ENCODE measurements around the gene DIRAS1.
"Not testable (repeated sequence)": the region's sequence is repeated elsewhere in the genome, so short reads cannot be mapped to it uniquely, and the experiment has no call there.

DIRAS1 gene

DNA sequence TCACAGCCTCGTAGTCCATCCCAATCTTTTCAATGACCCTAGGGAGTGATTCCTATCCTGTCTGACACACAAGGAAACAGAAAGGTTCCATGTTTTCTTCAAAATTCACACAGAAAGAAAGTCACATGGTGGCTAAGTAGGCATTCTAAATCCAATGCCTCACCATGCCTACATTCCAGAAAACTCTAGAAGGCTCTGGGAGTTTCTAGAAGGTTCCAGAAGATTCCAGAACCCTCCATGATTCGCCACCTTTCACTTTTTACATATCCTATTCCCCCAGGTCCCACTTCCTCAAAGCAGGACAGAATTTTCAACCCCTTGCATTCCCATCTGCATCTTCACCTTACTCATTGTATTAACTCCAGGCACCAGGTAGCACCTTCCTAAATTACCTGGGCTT is 41.7 kb downstream of the DIRAS1 start:
- H3K9me3 ChIP-seq (ENCODE audit: insufficient read depth, low read length), result no peaks in the 10 kb centered on the region
- no peaks in the 10 kb centered on the region for H4K20me1 ChIP-seq (ENCODE audit: low read depth, low read length)
- no peaks in the 10 kb centered on the region for H3K79me2 ChIP-seq (ENCODE audit: insufficient read depth, low read length)
- H3K9me2 ChIP-seq (replicated peaks; ENCODE audit: insufficient read depth, low read length), result no peaks in the 10 kb centered on the region
- no peak overlapping the region for H3K9ac ChIP-seq (ENCODE audit: low read length)
- no peaks in the 10 kb centered on the region for H3K27me3 ChIP-seq (ENCODE audit: low read length)
- H3K4me2 ChIP-seq (ENCODE audit: low read depth, low read length, poor library complexity, severe bottlenecking), result no peak overlapping the region
- no peaks in the 10 kb centered on the region; the same call in 1 of the 2 replicates for H3F3A ChIP-seq (ENCODE audit: insufficient read depth)
- TF ChIP-seq EZH2phosphoT487 (conservative IDR thresholded peaks at IDR 0.05; ENCODE audit: low read length) (no peak), CTCF (IDR thresholded peaks at IDR 0.05; ENCODE audit: insufficient read depth, low read length, poor library complexity, severe bottlenecking) (no peak)
- no peak overlapping the region for H3K27ac ChIP-seq (ENCODE audit: low read depth, low read length)
- H3K36me3 ChIP-seq (ENCODE audit: low read length), result no peaks in the 10 kb centered on the region
- no peak overlapping the region for H2AFZ ChIP-seq (ENCODE audit: low read depth, low read length, severe bottlenecking)
- H3K4me3 ChIP-seq (ENCODE audit: insufficient read depth, low read length, poor library complexity, severe bottlenecking), result no peak overlapping the region

- not testable (repeated sequence) for H3K36me3 ChIP-seq (ENCODE audit: low read length); H3K9me2 ChIP-seq (replicated peaks; ENCODE audit: insufficient read depth, low read length); H3K9ac ChIP-seq (ENCODE audit: low read length); H4K20me1 ChIP-seq (ENCODE audit: low read depth, low read length); H3F3A ChIP-seq (ENCODE audit: insufficient read depth); H3K4me3 ChIP-seq (ENCODE audit: insufficient read depth, low read length, poor library complexity, severe bottlenecking); H3K9me3 ChIP-seq (ENCODE audit: insufficient read depth, low read length); H2AFZ ChIP-seq (ENCODE audit: low read depth, low read length, severe bottlenecking); H3K79me2 ChIP-seq (ENCODE audit: insufficient read depth, low read length); H3K4me2 ChIP-seq (ENCODE audit: low read depth, low read length, poor library complexity, severe bottlenecking); H3K27me3 ChIP-seq (ENCODE audit: low read length); H3K27ac ChIP-seq (ENCODE audit: low read depth, low read length)
Measured at GRCh38 chr19:2678948-2679347, 42.2 kb downstream of the DIRAS1 start.

GRCh38 chr19:2678044-2678671 is 43.0 kb downstream of the DIRAS1 start:
- no peak overlapping the region for H3K9ac ChIP-seq (ENCODE audit: low read length)
- H3K27ac ChIP-seq (ENCODE audit: low read depth, low read length), result no peak overlapping the region
- no peak overlapping the region for H3K4me3 ChIP-seq (ENCODE audit: insufficient read depth, low read length, poor library complexity, severe bottlenecking)
- H2AFZ ChIP-seq (ENCODE audit: low read depth, low read length, severe bottlenecking), result no peak overlapping the region
- H3K9me3 ChIP-seq (ENCODE audit: insufficient read depth, low read length), result no peaks in the 10 kb centered on the region
- no peaks in the 10 kb centered on the region for H3K36me3 ChIP-seq (ENCODE audit: low read length)
- no peaks in the 10 kb centered on the region for H3K9me2 ChIP-seq (replicated peaks; ENCODE audit: insufficient read depth, low read length)
- no peaks in the 10 kb centered on the region for H3K79me2 ChIP-seq (ENCODE audit: insufficient read depth, low read length)
- H3F3A ChIP-seq (ENCODE audit: insufficient read depth), result no peaks in the 10 kb centered on the region; the same call in 1 of the 2 replicates
- TF ChIP-seq EZH2phosphoT487 (conservative IDR thresholded peaks at IDR 0.05; ENCODE audit: low read length), result no peak
- TF ChIP-seq CTCF (IDR thresholded peaks at IDR 0.05; ENCODE audit: insufficient read depth, low read length, poor library complexity, severe bottlenecking), result no peak
- H4K20me1 ChIP-seq (ENCODE audit: low read depth, low read length), result no peaks in the 10 kb centered on the region
- H3K27me3 ChIP-seq (ENCODE audit: low read length), result no peaks in the 10 kb centered on the region
- no peak overlapping the region for H3K4me2 ChIP-seq (ENCODE audit: low read depth, low read length, poor library complexity, severe bottlenecking)

GRCh38 chr19:2676823-2677222 is 44.3 kb downstream of the DIRAS1 start:
- Histone ChIP-seq H3K27ac (ENCODE audit: low read depth, low read length) (no peak overlapping the region), H3K9me2 (replicated peaks; ENCODE audit: insufficient read depth, low read length) (no peaks in the 10 kb centered on the region), H3K9me3 (ENCODE audit: insufficient read depth, low read length) (no peaks in the 10 kb centered on the region), H3K79me2 (ENCODE audit: insufficient read depth, low read length) (no peaks in the 10 kb centered on the region), H3K36me3 (ENCODE audit: low read length) (no peaks in the 10 kb centered on the region), H3F3A (ENCODE audit: insufficient read depth) (no peaks in the 10 kb centered on the region; the same call in 1 of the 2 replicates), H3K4me3 (ENCODE audit: insufficient read depth, low read length, poor library complexity, severe bottlenecking) (no peak overlapping the region), H3K4me2 (ENCODE audit: low read depth, low read length, poor library complexity, severe bottlenecking) (no peak overlapping the region), H3K9ac (ENCODE audit: low read length) (no peak overlapping the region), H3K27me3 (ENCODE audit: low read length) (no peaks in the 10 kb centered on the region), H4K20me1 (ENCODE audit: low read depth, low read length) (no peaks in the 10 kb centered on the region), H2AFZ (ENCODE audit: low read depth, low read length, severe bottlenecking) (no peak overlapping the region)
- TF ChIP-seq EZH2phosphoT487 (conservative IDR thresholded peaks at IDR 0.05; ENCODE audit: low read length), result no peak
- TF ChIP-seq CTCF (IDR thresholded peaks at IDR 0.05; ENCODE audit: insufficient read depth, low read length, poor library complexity, severe bottlenecking), result no peak
